Epidermal melanocyte (primary cell): ENCODE results near the gene TIMP1.

Experiments
- DNase-seq: peaks from one replicate; pipeline ENCODE4 v3.0.0; 2011; ENCODE audit warnings: low spot score; ENCODE audit not compliant: insufficient read length

Gene TIMP1

DNA sequence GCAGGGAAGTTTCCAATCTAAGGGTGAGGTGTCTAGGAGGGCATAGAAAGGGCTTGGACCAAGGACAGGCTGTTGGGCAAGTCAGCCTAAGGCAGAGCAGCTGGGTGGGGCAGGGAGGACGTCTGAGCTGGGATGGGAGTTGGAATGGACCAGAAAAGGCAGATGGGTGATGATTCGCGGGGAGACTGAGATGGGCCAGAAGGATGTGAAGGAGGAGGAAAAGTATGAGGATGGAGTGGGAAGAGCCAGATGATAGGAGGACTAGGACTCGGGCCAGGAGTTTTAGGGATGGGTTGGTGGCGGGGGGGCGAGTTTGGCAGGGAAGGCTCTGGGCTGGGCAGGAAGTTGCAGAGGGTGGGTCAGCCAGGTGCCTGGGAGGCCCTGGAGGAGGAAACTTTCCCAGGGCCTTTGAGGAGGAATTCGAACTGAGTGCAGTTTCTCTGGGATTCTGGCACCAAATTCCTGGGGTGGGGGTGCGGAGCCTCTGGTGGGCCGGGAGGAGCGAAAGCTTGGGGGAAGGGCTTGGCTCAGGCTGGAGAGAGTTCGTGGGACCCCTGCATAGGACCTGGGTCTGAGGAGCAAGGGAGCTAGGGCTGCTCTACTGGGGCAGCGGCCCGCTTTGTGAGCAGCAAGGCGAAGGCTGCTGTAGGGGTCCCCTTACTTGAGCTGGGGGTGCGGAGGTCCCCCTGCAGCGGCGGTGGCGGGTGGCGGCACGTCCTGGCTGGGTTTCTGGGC lies 8.7 kb upstream of the TIMP1 start:
- DNase-seq = no peak

- DNase-seq = no peak
These were observed 8.1 kb upstream of the TIMP1 start for GRCh38 chrX:47574076-47574546.

GRCh38 chrX:47574547-47575301 lies 7.5 kb upstream of the TIMP1 start:
- DNase-seq = no peak

GRCh38 chrX:47576021-47576898 lies 6.0 kb upstream of the TIMP1 start:
- no peak for DNase-seq

DNA sequence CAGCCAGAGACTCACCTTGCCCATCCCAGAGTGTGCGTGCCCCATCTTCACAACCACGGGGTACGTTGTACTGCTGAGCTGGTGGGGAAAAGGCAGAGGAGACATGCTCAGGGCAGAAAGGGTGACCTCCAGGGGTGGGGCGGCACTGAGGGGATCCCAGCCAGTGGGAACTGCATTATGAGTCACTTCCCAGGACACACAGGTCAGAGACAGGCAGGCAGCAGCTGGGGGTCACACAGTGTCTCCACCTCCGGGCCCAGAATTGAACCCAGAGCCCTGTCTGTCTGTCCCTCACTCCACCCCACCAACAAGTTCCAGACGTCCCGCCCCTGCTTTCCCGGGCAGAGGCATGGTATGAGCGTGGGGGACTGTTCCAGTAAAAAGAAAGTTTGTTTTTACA lies 4.8 kb upstream of the TIMP1 start:
- no peak for DNase-seq

GRCh38 chrX:47577901-47578300 lies 4.3 kb upstream of the TIMP1 start:
- DNase-seq = no peak

- DNase-seq = no peak
These were observed 3.5 kb upstream of the TIMP1 start for GRCh38 chrX:47578692-47579091.

DNA sequence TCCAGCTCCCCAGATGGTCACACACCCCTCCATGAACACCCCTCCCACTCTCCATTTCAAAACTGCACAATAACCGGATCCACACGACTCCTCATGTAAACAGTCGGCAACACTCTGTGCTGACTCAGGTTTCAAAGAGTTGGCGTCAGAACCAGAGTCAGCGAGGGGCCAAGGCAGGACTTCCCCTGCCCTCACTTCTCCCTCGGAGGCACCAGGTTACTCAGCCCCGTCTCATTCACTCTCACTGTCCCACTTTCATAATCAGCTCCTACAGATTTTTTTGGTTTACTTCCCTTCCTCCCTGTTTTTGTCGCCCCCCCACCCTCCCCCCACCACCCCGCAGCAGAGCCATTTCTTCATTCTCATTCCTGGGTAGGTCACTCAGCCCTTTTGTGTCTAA lies 2.7 kb upstream of the TIMP1 start:
- DNase-seq = no peak

- DNase-seq = no peak
These were observed 1.1 kb downstream of the TIMP1 start for GRCh38 chrX:47583240-47583861.

GRCh38 chrX:47584714-47585113 lies 2.5 kb downstream of the TIMP1 start:
- DNase-seq = no peak

DNA sequence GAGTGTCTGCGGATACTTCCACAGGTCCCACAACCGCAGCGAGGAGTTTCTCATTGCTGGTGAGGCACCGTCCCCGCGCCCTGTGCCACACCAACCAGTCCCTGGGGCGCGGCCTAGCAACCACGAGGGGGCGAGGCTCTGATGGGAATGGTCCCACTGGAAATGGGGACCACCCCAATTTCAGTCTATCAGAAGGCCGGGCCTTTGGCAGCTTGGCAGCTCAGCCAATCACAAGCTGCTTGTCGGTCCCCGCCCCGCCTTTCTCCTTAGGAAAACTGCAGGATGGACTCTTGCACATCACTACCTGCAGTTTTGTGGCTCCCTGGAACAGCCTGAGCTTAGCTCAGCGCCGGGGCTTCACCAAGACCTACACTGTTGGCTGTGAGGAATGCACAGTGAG lies 3.0 kb downstream of the TIMP1 start:
- DNase-seq = no peak

DNA sequence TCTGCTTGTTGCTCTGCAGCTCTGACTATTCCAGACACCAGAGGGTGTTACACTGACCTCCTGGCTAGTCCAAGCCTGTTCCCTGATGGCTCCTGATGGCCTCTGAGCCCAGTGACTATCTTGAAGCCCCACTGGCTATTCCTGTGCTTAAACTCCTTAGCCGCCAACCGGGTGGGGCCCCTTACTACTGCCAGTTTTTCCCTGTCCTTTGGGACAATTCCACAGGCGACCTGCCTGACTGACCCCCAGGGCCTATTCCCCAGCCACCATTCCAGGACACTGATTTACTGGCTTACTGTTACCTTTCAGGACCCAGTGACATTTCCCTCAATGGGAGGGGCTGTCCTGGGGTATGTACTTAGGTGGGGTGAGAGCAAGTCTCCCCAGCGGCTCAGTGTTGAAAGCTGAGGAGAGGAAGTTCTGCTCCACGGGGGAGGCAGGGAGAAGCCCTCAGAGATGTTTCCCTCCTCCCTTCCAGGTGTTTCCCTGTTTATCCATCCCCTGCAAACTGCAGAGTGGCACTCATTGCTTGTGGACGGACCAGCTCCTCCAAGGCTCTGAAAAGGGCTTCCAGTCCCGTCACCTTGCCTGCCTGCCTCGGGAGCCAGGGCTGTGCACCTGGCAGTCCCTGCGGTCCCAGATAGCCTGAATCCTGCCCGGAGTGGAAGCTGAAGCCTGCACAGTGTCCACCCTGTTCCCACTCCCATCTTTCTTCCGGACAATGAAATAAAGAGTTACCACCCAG lies 4.0 kb downstream of the TIMP1 start:
- no peak for DNase-seq

- no peak for DNase-seq
These were observed 5.1 kb downstream of the TIMP1 start for GRCh38 chrX:47587091-47587891.

DNA sequence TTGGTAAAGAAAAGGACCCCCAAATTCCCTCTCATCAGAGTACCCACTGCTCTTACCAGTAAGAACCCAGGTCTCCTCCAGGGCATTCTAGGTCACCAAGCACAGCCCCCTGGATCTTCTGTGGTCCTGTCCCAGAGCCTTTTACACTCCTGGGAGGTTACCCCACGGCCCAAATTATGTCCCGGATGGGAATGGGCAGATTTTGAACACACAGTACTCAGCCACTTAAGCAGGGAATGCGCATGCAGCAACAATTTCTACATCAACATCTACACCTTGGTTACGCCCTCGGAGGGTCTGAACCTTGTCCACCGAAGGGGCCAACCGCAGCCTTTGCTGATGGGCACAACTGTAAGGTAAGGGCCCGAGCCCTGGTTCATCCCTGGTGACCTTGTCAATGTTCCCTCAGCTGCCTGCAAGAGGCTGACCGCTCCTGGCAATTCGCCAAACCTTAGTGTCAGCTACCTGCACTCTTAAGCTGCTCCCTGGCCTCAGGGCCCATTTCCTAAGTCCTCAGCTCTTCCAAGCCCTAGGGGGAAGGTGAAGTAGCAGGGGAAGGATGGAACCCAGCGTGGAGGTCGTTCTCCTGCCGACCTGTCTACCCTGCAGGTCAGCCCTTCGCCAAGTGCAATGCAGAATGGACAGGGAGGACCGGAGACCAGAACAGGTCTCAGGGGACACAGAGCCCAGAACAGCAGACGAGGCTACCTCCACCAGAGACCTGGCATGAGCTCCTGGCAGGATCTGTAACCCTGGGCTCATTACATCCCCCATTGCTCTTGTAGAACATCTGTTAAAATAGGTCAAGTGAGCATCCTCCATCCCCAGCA lies 5.9 kb downstream of the TIMP1 start:
- no peak for DNase-seq

GRCh38 chrX:47590984-47591383 lies 8.7 kb downstream of the TIMP1 start:
- no peak for DNase-seq

- no peak for DNase-seq
These were observed 11.3 kb downstream of the TIMP1 start for GRCh38 chrX:47593522-47593921.

DNA sequence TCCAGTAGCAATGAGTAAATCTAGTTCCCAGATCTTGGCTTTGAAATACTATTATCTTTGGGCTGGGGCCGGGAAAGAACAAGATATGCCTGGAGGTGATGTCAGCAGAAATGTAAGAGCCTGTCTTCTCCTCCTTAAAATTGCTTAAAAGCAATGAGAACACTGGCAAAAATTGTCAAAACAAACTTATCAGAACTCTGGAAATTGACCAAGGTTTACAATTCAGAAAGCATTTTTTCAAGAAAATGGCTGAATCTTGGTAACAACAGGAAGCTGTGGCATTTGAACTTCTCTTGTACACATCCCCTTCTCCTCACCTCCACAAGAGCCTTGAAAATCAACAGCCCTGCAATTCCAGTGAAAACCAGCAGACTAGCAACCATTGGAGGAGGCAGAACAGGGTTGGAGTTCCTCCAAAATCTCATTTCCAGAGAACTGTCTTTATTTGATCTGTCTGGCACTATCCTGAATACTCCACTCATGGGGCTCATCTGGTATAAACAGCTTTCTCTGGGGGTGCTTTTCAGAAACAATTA lies 13.5 kb downstream of the TIMP1 start:
- no peak for DNase-seq

- no peak for DNase-seq
These were observed 14.0 kb downstream of the TIMP1 start for GRCh38 chrX:47596256-47596655.

- DNase-seq = no peak
These were observed 15.0 kb downstream of the TIMP1 start for GRCh38 chrX:47597222-47597621.
